Measurements from ENCODE around the gene FRMD4A.

Gene FRMD4A

DNA sequence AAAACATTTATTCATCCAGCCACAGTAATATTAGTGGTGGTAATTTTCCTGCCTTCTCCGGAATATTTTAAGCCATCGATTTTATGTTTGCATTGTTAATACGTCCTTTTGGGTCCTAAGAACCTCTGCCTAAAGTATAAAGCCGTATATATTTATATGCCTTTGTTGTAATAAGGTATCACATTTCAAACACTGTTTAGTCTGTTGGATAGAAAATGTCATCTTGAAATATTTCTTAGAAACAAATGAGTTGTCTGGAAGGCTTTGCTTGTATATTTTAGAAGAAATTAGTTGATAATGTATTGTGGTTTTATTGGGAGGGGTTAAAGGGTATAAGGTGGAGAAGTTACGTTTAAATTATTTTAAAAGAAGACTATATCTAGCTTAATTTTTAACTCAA is 732.8 kb downstream of the FRMD4A start:
- TF ChIP-seq FOXM1 (IDR thresholded peaks at IDR 0.05; ENCODE audit: borderline replicate concordance, low read depth) (no peak), TCF12 (IDR thresholded peaks at IDR 0.05; ENCODE audit: low read depth) (no peak), TAF1 (IDR thresholded peaks at IDR 0.05; ENCODE audit: low read depth) (no peak), EP300 (IDR thresholded peaks at IDR 0.05; ENCODE audit: borderline replicate concordance) (no peak), EGR1 (IDR thresholded peaks at IDR 0.05) (no peak), TEAD4 (IDR thresholded peaks at IDR 0.05) (no peak)
- TF ChIP-seq, protein P1, sequence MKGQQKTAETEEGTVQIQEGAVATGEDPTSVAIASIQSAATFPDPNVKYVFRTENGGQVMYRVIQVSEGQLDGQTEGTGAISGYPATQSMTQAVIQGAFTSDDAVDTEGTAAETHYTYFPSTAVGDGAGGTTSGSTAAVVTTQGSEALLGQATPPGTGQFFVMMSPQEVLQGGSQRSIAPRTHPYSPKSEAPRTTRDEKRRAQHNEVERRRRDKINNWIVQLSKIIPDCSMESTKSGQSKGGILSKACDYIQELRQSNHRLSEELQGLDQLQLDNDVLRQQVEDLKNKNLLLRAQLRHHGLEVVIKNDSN (IDR thresholded peaks at IDR 0.05): no peak

DNA sequence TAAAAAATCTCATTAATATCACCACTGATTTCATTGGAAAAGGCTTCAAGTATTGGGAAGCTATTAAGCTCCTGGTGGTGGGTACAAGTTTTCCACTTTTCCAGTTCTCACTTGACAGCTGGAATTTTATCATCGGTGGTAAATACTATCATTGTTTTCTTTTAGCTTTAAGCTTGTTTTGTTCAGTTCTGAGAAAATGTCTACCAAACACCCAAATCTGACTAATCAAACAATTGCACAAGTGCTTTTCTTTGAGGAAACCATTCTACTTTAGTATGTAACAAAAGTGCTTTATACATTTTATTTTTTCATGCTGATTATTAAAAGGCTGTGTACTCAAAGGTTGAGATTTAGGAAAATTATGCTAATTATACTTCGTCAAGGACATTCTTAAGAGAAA is 736.1 kb downstream of the FRMD4A start:
- no peak for TF ChIP-seq TEAD4 (IDR thresholded peaks at IDR 0.05)
- TF ChIP-seq YY1 (IDR thresholded peaks at IDR 0.05; ENCODE audit: low read depth): no peak
- TF ChIP-seq ZBTB7A (IDR thresholded peaks at IDR 0.05; ENCODE audit: low read depth): no peak

Measured in Ishikawa (cell line).